WTC11 (cell line): ENCODE results near the gene YEATS2. TPM values are rescaled to one million over a fixed set of nuclear protein-coding genes. Genes with fewer than 3 reads are reported as not detected.

Experiments used
- ATAC-seq: fragments of 200-7000 bp; cut with Tn5 transposase; 2 replicates; pipeline ENCODE4 v1.10.0; 2021; ENCODE audit warnings: mild to moderate bottlenecking, moderate library complexity
- CTCF ChIA-PET: fragments of 300-600 bp; sonication (Branson Sonifier 250); formaldehyde crosslinking; loops from one replicate; lab custom pipeline; 2021; ENCODE audit warnings: antibody characterized with exemption; lab: Charles Lee
- POLR2A ChIA-PET: fragments of 350-600 bp; sonication (Branson Sonifier 250); formaldehyde crosslinking; loops from one replicate; lab custom pipeline; 2021; ENCODE audit warnings: antibody characterized with exemption; lab: Charles Lee
- DNase-seq: peaks from one replicate; pipeline ENCODE4 v3.0.0; 2021; ENCODE audit warnings: low spot score
- H3K27ac Mint-ChIP-seq: 2 replicates; pipeline ENCODE4 v1.8.0; 2021; ENCODE audit warnings: mixed read lengths
- H3K27me3 Mint-ChIP-seq: 2 replicates; pipeline ENCODE4 v1.8.0; 2021; ENCODE audit warnings: low read depth, mild to moderate bottlenecking, moderate library complexity, mixed read lengths
- H3K36me3 Mint-ChIP-seq: 2 replicates; pipeline ENCODE4 v1.8.0; 2021; ENCODE audit warnings: mixed read lengths
- H3K4me1 Mint-ChIP-seq: 2 replicates; pipeline ENCODE4 v1.8.0; 2022; ENCODE audit warnings: mixed read lengths
- H3K4me3 Mint-ChIP-seq: 2 replicates; pipeline ENCODE4 v1.8.0; 2021; ENCODE audit warnings: mild to moderate bottlenecking, moderate library complexity, mixed read lengths
- H3K9me3 Mint-ChIP-seq: 2 replicates; pipeline ENCODE4 v1.8.0; 2021; ENCODE audit warnings: mixed read lengths
- ATF1 ChIP-seq: sonication (generic); formaldehyde crosslinking; IDR thresholded peaks from 2 replicates; pipeline ENCODE4 v1.8.1; 2023; ENCODE audit warnings: mild to moderate bottlenecking, moderate library complexity, missing genetic modification reagents
- CBFB ChIP-seq: sonication (generic); formaldehyde crosslinking; IDR thresholded peaks from 2 replicates; pipeline ENCODE4 v1.8.1; 2022; ENCODE audit warnings: mild to moderate bottlenecking, low read depth, missing genetic modification reagents
- CREB1 ChIP-seq: sonication (generic); formaldehyde crosslinking; IDR thresholded peaks from 2 replicates; pipeline ENCODE4 v1.8.0; 2023; ENCODE audit warnings: mild to moderate bottlenecking, missing genetic modification reagents
- ESRRA ChIP-seq: sonication (generic); formaldehyde crosslinking; IDR thresholded peaks from 2 replicates; pipeline ENCODE4 v1.8.1; 2022; ENCODE audit warnings: mild to moderate bottlenecking, missing genetic modification reagents, borderline replicate concordance
- ETV6 ChIP-seq: sonication (generic); formaldehyde crosslinking; IDR thresholded peaks from 2 replicates; pipeline ENCODE4 v1.8.1; 2022; ENCODE audit warnings: mild to moderate bottlenecking, missing genetic modification reagents
- FOXJ3 ChIP-seq: sonication (generic); formaldehyde crosslinking; IDR thresholded peaks from 2 replicates; pipeline ENCODE4 v1.9.0; 2021; ENCODE audit warnings: missing genetic modification reagents, mild to moderate bottlenecking, borderline replicate concordance
- FOXK1 ChIP-seq: sonication (generic); formaldehyde crosslinking; IDR thresholded peaks from 2 replicates; pipeline ENCODE4 v1.8.0; 2022; ENCODE audit warnings: mild to moderate bottlenecking, moderate library complexity, missing genetic modification reagents
- GRHL2 ChIP-seq: fragments of 250-450 bp; sonication (Bioruptor Pico); IDR thresholded peaks from 2 replicates; pipeline ENCODE4 v1.8.0; 2022; ENCODE audit warnings: mild to moderate bottlenecking, moderate library complexity; ENCODE audit not compliant: insufficient replicate concordance, severe bottlenecking
- JUN ChIP-seq: sonication (generic); formaldehyde crosslinking; IDR thresholded peaks from 2 replicates; pipeline ENCODE4 v1.8.0; 2023; ENCODE audit warnings: mild to moderate bottlenecking, missing genetic modification reagents
- NFATC4 ChIP-seq: fragments of 250-450 bp; sonication (Bioruptor Pico); IDR thresholded peaks from 2 replicates; pipeline ENCODE4 v1.9.0; 2021; ENCODE audit warnings: mild to moderate bottlenecking
- NFYB ChIP-seq: sonication (generic); formaldehyde crosslinking; conservative IDR thresholded peaks from 2 replicates; pipeline ENCODE4 v1.8.0; 2022; ENCODE audit warnings: low read depth, missing genetic modification reagents
- NR2C2 ChIP-seq: sonication (generic); formaldehyde crosslinking; IDR thresholded peaks from 2 replicates; pipeline ENCODE4 v1.8.0; 2022; ENCODE audit warnings: mild to moderate bottlenecking, missing genetic modification reagents
- ZNF138 ChIP-seq: sonication (generic); formaldehyde crosslinking; conservative IDR thresholded peaks from 2 replicates; pipeline ENCODE4 v1.8.1; 2022; ENCODE audit warnings: mild to moderate bottlenecking, moderate library complexity, missing genetic modification reagents
- ZNF219 ChIP-seq: sonication (generic); formaldehyde crosslinking; IDR thresholded peaks from 2 replicates; pipeline ENCODE4 v1.8.0; 2023; ENCODE audit warnings: missing genetic modification reagents, mild to moderate bottlenecking, borderline replicate concordance
- ZNF317 ChIP-seq: sonication (generic); formaldehyde crosslinking; IDR thresholded peaks from 2 replicates; pipeline ENCODE4 v1.8.1; 2023; ENCODE audit warnings: low read depth, mild to moderate bottlenecking, moderate library complexity, missing genetic modification reagents, borderline replicate concordance
- total RNA-seq: library from RNA; stranded (reverse); gene quantifications from 3 replicates; pipeline ENCODE4 v1.2.3, GENCODE V29; 2021
- TF ChIP-seq, protein P1 (sequence below): sonication (generic); formaldehyde crosslinking; IDR thresholded peaks from 2 replicates; pipeline ENCODE4 v1.8.1; 2022; ENCODE audit warnings: missing genetic modification reagents, borderline replicate concordance
- TF ChIP-seq, protein P2 (sequence below): fragments of 250-450 bp; sonication (Bioruptor Pico); IDR thresholded peaks from 2 replicates; pipeline ENCODE4 v1.9.0; 2021; ENCODE audit warnings: mild to moderate bottlenecking
- TF ChIP-seq, protein P3 (sequence below): sonication (generic); formaldehyde crosslinking; IDR thresholded peaks from 2 replicates; pipeline ENCODE4 v1.8.1; 2022; ENCODE audit warnings: mild to moderate bottlenecking, missing genetic modification reagents, moderate library complexity, borderline replicate concordance
- TF ChIP-seq, protein P4 (sequence below): sonication (generic); formaldehyde crosslinking; conservative IDR thresholded peaks from 2 replicates; pipeline ENCODE4 v1.8.1; 2023; ENCODE audit warnings: mild to moderate bottlenecking, low read depth, missing genetic modification reagents, moderate library complexity
- TF ChIP-seq, protein P5 (sequence below): sonication (generic); formaldehyde crosslinking; IDR thresholded peaks from 2 replicates; pipeline ENCODE4 v1.8.0; 2022; ENCODE audit warnings: mild to moderate bottlenecking, missing genetic modification reagents
- TF ChIP-seq, protein P6 (sequence below): sonication (generic); formaldehyde crosslinking; IDR thresholded peaks from 2 replicates; pipeline ENCODE4 v1.8.0; 2022; ENCODE audit warnings: missing genetic modification reagents
- TF ChIP-seq, protein P7 (sequence below): sonication (generic); formaldehyde crosslinking; IDR thresholded peaks from 2 replicates; pipeline ENCODE4 v1.8.1; 2023; ENCODE audit warnings: mild to moderate bottlenecking, missing genetic modification reagents, moderate library complexity

Gene YEATS2
- total RNA-seq, 1 experiment from 2014 or later: 42.5 TPM

DNA sequence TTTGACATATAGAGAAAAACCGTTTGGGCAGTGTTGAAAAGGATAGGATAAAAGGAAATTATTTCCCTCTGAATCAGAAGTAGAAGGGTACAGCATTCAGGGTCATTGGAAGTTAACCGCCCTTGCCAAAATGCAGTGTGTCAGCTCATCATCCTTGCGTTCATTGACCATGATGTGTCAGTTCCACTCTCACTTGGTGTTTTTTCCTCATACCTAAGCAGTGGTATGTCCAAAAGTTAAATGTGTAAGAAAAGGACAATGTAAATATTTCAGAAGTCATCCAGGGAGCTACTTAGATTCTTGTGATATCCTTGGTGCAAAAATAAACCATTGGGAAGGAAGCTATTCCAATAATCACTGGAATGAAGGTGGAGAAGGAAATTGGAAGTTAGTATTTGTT, 77.0 kb downstream of the YEATS2 start:
- ATAC-seq: no peak
- peaks cover 81% of the 10 kb centered on the region for H3K36me3 Mint-ChIP-seq
- CTCF ChIA-PET: no interaction called here

DNA sequence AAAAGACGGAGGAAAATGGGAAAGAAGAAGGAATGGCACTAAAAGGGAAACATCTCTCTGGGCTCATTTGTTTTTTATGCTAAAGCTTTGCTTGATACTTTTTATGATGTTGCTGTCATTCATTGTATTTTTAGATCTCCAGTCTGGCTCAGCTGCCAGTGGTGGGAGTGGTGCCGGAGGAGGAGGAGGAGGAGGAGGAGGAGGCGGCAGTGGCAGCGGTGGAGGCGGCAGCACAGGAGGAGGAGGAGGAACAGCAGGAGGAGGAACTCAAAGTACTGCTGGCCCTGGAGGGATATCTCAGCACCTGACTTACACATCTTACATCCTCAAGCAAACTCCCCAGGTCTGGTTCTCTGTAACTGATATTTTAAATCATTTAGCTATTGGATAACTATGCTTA, 78.2 kb downstream of the YEATS2 start:
- H3K4me3 Mint-ChIP-seq: no peak overlapping the region
- H3K27ac Mint-ChIP-seq: no peak overlapping the region; the same call in 1 of the 2 replicates
- no peaks in the 10 kb centered on the region for H3K27me3 Mint-ChIP-seq
- DNase-seq (no peak), ATAC-seq (no peak)
- no peaks in the 10 kb centered on the region for H3K4me1 Mint-ChIP-seq
- POLR2A ChIA-PET: no interaction called here
- peaks cover 86% of the 10 kb centered on the region for H3K36me3 Mint-ChIP-seq
- H3K9me3 Mint-ChIP-seq: peaks cover 7% of the 10 kb centered on the region
- CTCF ChIA-PET: no interaction called here
- no peak for TF ChIP-seq GRHL2
- TF ChIP-seq CREB1 (CRISPR knock-in tag): no peak
- TF ChIP-seq JUN (CRISPR knock-in tag): no peak
- TF ChIP-seq FOXJ3 (CRISPR knock-in tag): no peak
- TF ChIP-seq ETV6: no peak
- TF ChIP-seq, protein P1, sequence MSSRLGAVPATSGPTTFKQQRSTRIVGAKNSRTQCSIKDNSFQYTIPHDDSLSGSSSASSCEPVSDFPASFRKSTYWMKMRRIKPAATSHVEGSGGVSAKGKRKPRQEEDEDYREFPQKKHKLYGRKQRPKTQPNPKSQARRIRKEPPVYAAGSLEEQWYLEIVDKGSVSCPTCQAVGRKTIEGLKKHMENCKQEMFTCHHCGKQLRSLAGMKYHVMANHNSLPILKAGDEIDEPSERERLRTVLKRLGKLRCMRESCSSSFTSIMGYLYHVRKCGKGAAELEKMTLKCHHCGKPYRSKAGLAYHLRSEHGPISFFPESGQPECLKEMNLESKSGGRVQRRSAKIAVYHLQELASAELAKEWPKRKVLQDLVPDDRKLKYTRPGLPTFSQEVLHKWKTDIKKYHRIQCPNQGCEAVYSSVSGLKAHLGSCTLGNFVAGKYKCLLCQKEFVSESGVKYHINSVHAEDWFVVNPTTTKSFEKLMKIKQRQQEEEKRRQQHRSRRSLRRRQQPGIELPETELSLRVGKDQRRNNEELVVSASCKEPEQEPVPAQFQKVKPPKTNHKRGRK (CRISPR knock-in tag): no peak
- TF ChIP-seq NR2C2 (CRISPR knock-in tag): no peak
- no peak for TF ChIP-seq ZNF219
- TF ChIP-seq, protein P2, sequence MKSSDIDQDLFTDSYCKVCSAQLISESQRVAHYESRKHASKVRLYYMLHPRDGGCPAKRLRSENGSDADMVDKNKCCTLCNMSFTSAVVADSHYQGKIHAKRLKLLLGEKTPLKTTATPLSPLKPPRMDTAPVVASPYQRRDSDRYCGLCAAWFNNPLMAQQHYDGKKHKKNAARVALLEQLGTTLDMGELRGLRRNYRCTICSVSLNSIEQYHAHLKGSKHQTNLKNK (CRISPR knock-in tag): no peak

More for the DNA sequence above, 77.0 kb downstream of the YEATS2 start:
- Mint-ChIP-seq H3K4me1 (no peaks in the 10 kb centered on the region), H3K9me3 (peaks cover 7% of the 10 kb centered on the region), H3K27ac (no peak overlapping the region), H3K27me3 (no peaks in the 10 kb centered on the region), H3K4me3 (no peak overlapping the region)
- POLR2A ChIA-PET: no interaction called here
- DNase-seq: no peak
- no peak for TF ChIP-seq ZNF317
- TF ChIP-seq, protein P3, sequence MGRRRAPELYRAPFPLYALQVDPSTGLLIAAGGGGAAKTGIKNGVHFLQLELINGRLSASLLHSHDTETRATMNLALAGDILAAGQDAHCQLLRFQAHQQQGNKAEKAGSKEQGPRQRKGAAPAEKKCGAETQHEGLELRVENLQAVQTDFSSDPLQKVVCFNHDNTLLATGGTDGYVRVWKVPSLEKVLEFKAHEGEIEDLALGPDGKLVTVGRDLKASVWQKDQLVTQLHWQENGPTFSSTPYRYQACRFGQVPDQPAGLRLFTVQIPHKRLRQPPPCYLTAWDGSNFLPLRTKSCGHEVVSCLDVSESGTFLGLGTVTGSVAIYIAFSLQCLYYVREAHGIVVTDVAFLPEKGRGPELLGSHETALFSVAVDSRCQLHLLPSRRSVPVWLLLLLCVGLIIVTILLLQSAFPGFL (CRISPR knock-in tag): no peak
- TF ChIP-seq NR2C2 (CRISPR knock-in tag): no peak
- no peak for TF ChIP-seq FOXK1
- TF ChIP-seq, protein P4, sequence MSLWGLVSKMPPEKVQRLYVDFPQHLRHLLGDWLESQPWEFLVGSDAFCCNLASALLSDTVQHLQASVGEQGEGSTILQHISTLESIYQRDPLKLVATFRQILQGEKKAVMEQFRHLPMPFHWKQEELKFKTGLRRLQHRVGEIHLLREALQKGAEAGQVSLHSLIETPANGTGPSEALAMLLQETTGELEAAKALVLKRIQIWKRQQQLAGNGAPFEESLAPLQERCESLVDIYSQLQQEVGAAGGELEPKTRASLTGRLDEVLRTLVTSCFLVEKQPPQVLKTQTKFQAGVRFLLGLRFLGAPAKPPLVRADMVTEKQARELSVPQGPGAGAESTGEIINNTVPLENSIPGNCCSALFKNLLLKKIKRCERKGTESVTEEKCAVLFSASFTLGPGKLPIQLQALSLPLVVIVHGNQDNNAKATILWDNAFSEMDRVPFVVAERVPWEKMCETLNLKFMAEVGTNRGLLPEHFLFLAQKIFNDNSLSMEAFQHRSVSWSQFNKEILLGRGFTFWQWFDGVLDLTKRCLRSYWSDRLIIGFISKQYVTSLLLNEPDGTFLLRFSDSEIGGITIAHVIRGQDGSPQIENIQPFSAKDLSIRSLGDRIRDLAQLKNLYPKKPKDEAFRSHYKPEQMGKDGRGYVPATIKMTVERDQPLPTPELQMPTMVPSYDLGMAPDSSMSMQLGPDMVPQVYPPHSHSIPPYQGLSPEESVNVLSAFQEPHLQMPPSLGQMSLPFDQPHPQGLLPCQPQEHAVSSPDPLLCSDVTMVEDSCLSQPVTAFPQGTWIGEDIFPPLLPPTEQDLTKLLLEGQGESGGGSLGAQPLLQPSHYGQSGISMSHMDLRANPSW (CRISPR knock-in tag): no peak
- TF ChIP-seq, protein P5, sequence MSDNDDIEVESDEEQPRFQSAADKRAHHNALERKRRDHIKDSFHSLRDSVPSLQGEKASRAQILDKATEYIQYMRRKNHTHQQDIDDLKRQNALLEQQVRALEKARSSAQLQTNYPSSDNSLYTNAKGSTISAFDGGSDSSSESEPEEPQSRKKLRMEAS (CRISPR knock-in tag): no peak
- TF ChIP-seq ATF1 (CRISPR knock-in tag): no peak
- no peak for TF ChIP-seq CBFB (CRISPR knock-in tag)
- no peak for TF ChIP-seq NFATC4
- TF ChIP-seq NFYB (CRISPR knock-in tag): no peak
- TF ChIP-seq, protein P6, sequence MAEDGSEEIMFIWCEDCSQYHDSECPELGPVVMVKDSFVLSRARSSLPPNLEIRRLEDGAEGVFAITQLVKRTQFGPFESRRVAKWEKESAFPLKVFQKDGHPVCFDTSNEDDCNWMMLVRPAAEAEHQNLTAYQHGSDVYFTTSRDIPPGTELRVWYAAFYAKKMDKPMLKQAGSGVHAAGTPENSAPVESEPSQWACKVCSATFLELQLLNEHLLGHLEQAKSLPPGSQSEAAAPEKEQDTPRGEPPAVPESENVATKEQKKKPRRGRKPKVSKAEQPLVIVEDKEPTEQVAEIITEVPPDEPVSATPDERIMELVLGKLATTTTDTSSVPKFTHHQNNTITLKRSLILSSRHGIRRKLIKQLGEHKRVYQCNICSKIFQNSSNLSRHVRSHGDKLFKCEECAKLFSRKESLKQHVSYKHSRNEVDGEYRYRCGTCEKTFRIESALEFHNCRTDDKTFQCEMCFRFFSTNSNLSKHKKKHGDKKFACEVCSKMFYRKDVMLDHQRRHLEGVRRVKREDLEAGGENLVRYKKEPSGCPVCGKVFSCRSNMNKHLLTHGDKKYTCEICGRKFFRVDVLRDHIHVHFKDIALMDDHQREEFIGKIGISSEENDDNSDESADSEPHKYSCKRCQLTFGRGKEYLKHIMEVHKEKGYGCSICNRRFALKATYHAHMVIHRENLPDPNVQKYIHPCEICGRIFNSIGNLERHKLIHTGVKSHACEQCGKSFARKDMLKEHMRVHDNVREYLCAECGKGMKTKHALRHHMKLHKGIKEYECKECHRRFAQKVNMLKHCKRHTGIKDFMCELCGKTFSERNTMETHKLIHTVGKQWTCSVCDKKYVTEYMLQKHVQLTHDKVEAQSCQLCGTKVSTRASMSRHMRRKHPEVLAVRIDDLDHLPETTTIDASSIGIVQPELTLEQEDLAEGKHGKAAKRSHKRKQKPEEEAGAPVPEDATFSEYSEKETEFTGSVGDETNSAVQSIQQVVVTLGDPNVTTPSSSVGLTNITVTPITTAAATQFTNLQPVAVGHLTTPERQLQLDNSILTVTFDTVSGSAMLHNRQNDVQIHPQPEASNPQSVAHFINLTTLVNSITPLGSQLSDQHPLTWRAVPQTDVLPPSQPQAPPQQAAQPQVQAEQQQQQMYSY (CRISPR knock-in tag): no peak
- TF ChIP-seq, protein P7, sequence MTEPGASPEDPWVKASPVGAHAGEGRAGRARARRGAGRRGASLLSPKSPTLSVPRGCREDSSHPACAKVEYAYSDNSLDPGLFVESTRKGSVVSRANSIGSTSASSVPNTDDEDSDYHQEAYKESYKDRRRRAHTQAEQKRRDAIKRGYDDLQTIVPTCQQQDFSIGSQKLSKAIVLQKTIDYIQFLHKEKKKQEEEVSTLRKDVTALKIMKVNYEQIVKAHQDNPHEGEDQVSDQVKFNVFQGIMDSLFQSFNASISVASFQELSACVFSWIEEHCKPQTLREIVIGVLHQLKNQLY (CRISPR knock-in tag): no peak
- no peak for TF ChIP-seq ZNF138 (CRISPR knock-in tag)
- no peak for TF ChIP-seq ESRRA (CRISPR knock-in tag)
